Activated T-helper 17 cell treated with anti-CD3 and anti-CD28 coated beads, Interleukin-2, amount 50 U/mL, for 72 hours (primary cell): ENCODE data around the gene EIF4B. TPM values are rescaled to one million over a fixed set of nuclear protein-coding genes. Genes with fewer than 3 reads are reported as not detected.

ENCODE experiments used
- ATAC-seq: fragments of 150-1000 bp; cut with Tn5 transposase; replicated peaks from 2 replicates; pipeline ENCODE4 v1.10.0; 2021; ENCODE audit warnings: mild to moderate bottlenecking, moderate library complexity
- H3K27ac Mint-ChIP-seq: one replicate; pipeline ENCODE4 v1.8.0; 2022; ENCODE audit warnings: mixed read lengths
- H3K27me3 Mint-ChIP-seq: one replicate; pipeline ENCODE4 v1.8.0; 2022; ENCODE audit warnings: mixed read lengths
- H3K36me3 Mint-ChIP-seq: one replicate; pipeline ENCODE4 v1.8.0; 2022; ENCODE audit warnings: low read depth, mild to moderate bottlenecking, mixed read lengths
- H3K4me1 Mint-ChIP-seq: one replicate; pipeline ENCODE4 v1.8.0; 2022; ENCODE audit warnings: mixed read lengths
- H3K4me3 Mint-ChIP-seq: one replicate; pipeline ENCODE4 v1.8.0; 2022; ENCODE audit warnings: mild to moderate bottlenecking, mixed read lengths
- H3K9me3 Mint-ChIP-seq: one replicate; pipeline ENCODE4 v1.8.0; 2022; ENCODE audit warnings: mixed read lengths
- total RNA-seq, 2 donors: library from RNA; stranded (reverse); gene quantifications; one replicate each; pipeline ENCODE4 v1.2.3, GENCODE V29; 2022

Gene EIF4B
- total RNA-seq = 100 to 1,000 TPM; 536 to 964 TPM

GRCh38 chr12:53005986-53006809 is at the start of gene EIF4B:
Gene EIF4B (plus strand): TSS chr12:53006456. CDS start chr12:53006484, 28 bp downstream.
- Mint-ChIP-seq H3K36me3 (peaks cover 54% of the 10 kb centered on the region), H3K4me3 (peak within 1 kb of the TSS; percentile 100), H3K9me3 (no peaks in the 10 kb centered on the region), H3K27ac (peak within 1 kb of the TSS; percentile 99), H3K4me1 (peaks cover 19% of the 10 kb centered on the region), H3K27me3 (no peaks in the 10 kb centered on the region)
- peak; percentile 94 for ATAC-seq

GRCh38 chr12:52956987-52957386 is 49.3 kb upstream of the EIF4B start:
- Mint-ChIP-seq H3K9me3 (no peaks in the 10 kb centered on the region), H3K4me1 (no peaks in the 10 kb centered on the region), H3K27ac (no peak overlapping the region), H3K36me3 (no peaks in the 10 kb centered on the region), H3K4me3 (no peak overlapping the region), H3K27me3 (no peaks in the 10 kb centered on the region)
- ATAC-seq = no peak

- no peaks in the 10 kb centered on the region for H3K9me3 Mint-ChIP-seq
- H3K4me1 Mint-ChIP-seq = no peaks in the 10 kb centered on the region
- peaks cover 13% of the 10 kb centered on the region for H3K27me3 Mint-ChIP-seq
- no peaks in the 10 kb centered on the region for H3K36me3 Mint-ChIP-seq
- ATAC-seq = no peak
- no peak overlapping the region for H3K4me3 Mint-ChIP-seq
- H3K27ac Mint-ChIP-seq = no peak overlapping the region
Observed at GRCh38 chr12:52964556-52965336, 41.5 kb upstream of the EIF4B start.

- no peak for ATAC-seq
- H3K9me3 Mint-ChIP-seq = no peaks in the 10 kb centered on the region
- no peak overlapping the region for H3K4me3 Mint-ChIP-seq
- no peaks in the 10 kb centered on the region for H3K4me1 Mint-ChIP-seq
- no peak overlapping the region for H3K27ac Mint-ChIP-seq
- H3K27me3 Mint-ChIP-seq = peaks cover 17% of the 10 kb centered on the region
- no peaks in the 10 kb centered on the region for H3K36me3 Mint-ChIP-seq
Observed at GRCh38 chr12:52965337-52965731, 40.9 kb upstream of the EIF4B start.

- ATAC-seq = no peak
- Mint-ChIP-seq H3K4me3 (no peak overlapping the region), H3K4me1 (no peaks in the 10 kb centered on the region), H3K36me3 (no peaks in the 10 kb centered on the region), H3K27me3 (peaks cover 20% of the 10 kb centered on the region), H3K9me3 (no peaks in the 10 kb centered on the region), H3K27ac (no peak overlapping the region)
Observed at GRCh38 chr12:52969166-52969795, 37.0 kb upstream of the EIF4B start.

- no peak for ATAC-seq
- no peaks in the 10 kb centered on the region for H3K9me3 Mint-ChIP-seq
- H3K4me3 Mint-ChIP-seq = no peak overlapping the region
- peaks cover 18% of the 10 kb centered on the region for H3K27me3 Mint-ChIP-seq
- H3K36me3 Mint-ChIP-seq = no peaks in the 10 kb centered on the region
- H3K4me1 Mint-ChIP-seq = no peaks in the 10 kb centered on the region
- H3K27ac Mint-ChIP-seq = no peak overlapping the region
Observed at GRCh38 chr12:52969828-52970569, 36.3 kb upstream of the EIF4B start.

GRCh38 chr12:52971679-52972329 is 34.5 kb upstream of the EIF4B start:
- no peaks in the 10 kb centered on the region for H3K36me3 Mint-ChIP-seq
- no peak overlapping the region for H3K4me3 Mint-ChIP-seq
- no peak overlapping the region for H3K27ac Mint-ChIP-seq
- ATAC-seq = no peak
- peaks cover 25% of the 10 kb centered on the region for H3K27me3 Mint-ChIP-seq
- H3K9me3 Mint-ChIP-seq = no peaks in the 10 kb centered on the region
- no peaks in the 10 kb centered on the region for H3K4me1 Mint-ChIP-seq

GRCh38 chr12:52975204-52975603 is 31.1 kb upstream of the EIF4B start:
- H3K27me3 Mint-ChIP-seq = peaks cover 34% of the 10 kb centered on the region
- no peak overlapping the region for H3K4me3 Mint-ChIP-seq
- ATAC-seq = no peak
- no peaks in the 10 kb centered on the region for H3K36me3 Mint-ChIP-seq
- H3K27ac Mint-ChIP-seq = no peak overlapping the region
- no peaks in the 10 kb centered on the region for H3K4me1 Mint-ChIP-seq
- H3K9me3 Mint-ChIP-seq = no peaks in the 10 kb centered on the region

GRCh38 chr12:52975820-52976573 is 30.3 kb upstream of the EIF4B start:
- no peak for ATAC-seq
- no peak overlapping the region for H3K27ac Mint-ChIP-seq
- no peaks in the 10 kb centered on the region for H3K4me1 Mint-ChIP-seq
- H3K4me3 Mint-ChIP-seq = no peak overlapping the region
- H3K27me3 Mint-ChIP-seq = peaks cover 36% of the 10 kb centered on the region
- no peaks in the 10 kb centered on the region for H3K36me3 Mint-ChIP-seq
- H3K9me3 Mint-ChIP-seq = no peaks in the 10 kb centered on the region

GRCh38 chr12:52976574-52977071 is 29.6 kb upstream of the EIF4B start:
- H3K27ac Mint-ChIP-seq = no peak overlapping the region

GRCh38 chr12:52977170-52977569 is 29.1 kb upstream of the EIF4B start:
- Mint-ChIP-seq H3K27ac (no peak overlapping the region), H3K27me3 (peaks cover 30% of the 10 kb centered on the region), H3K4me3 (no peak overlapping the region), H3K9me3 (no peaks in the 10 kb centered on the region), H3K36me3 (no peaks in the 10 kb centered on the region), H3K4me1 (no peaks in the 10 kb centered on the region)
- ATAC-seq = no peak

More at GRCh38 chr12:52976574-52977071, 29.6 kb upstream of the EIF4B start:
- Mint-ChIP-seq H3K27me3 (peaks cover 35% of the 10 kb centered on the region), H3K36me3 (no peaks in the 10 kb centered on the region), H3K4me3 (no peak overlapping the region), H3K9me3 (no peaks in the 10 kb centered on the region), H3K4me1 (no peaks in the 10 kb centered on the region)
- ATAC-seq = no peak

GRCh38 chr12:52980096-52980649 is 26.1 kb upstream of the EIF4B start:
- Mint-ChIP-seq H3K4me3 (no peak overlapping the region), H3K36me3 (no peaks in the 10 kb centered on the region), H3K27me3 (peaks cover 36% of the 10 kb centered on the region), H3K9me3 (no peaks in the 10 kb centered on the region), H3K4me1 (no peaks in the 10 kb centered on the region), H3K27ac (no peak overlapping the region)
- ATAC-seq = no peak
